Prostate gland (tissue), 2 donors: ENCODE results near the gene NSF.

Experiments used
- POLR2A ChIP-seq: fragments of 450-650 bp; IDR thresholded peaks from one replicate; pipeline ENCODE4 v1.6.1; 2016; ENCODE audit warnings: antibody characterized with exemption, mild to moderate bottlenecking
- POLR2AphosphoS5 ChIP-seq: sonication (generic); formaldehyde crosslinking; IDR thresholded peaks from one replicate; pipeline ENCODE4 v1.6.1; 2017; ENCODE audit warnings: antibody characterized with exemption
- TF ChIP-seq, protein P1 (sequence below), 4 experiments: fragments of 200-600 bp in 2 of 4; fragments of 450-650 bp in 2 of 4; sonication (generic) in 2 of 4; IDR thresholded peaks; 1 replicate in 3 of 4; 2 replicates in 1 of 4; pipeline ENCODE4 v1.5.1; 2016 to 2019; ENCODE audit warnings: antibody characterized with exemption in 4 of 4, mild to moderate bottlenecking in 2 of 4, moderate library complexity in 2 of 4

DNA sequence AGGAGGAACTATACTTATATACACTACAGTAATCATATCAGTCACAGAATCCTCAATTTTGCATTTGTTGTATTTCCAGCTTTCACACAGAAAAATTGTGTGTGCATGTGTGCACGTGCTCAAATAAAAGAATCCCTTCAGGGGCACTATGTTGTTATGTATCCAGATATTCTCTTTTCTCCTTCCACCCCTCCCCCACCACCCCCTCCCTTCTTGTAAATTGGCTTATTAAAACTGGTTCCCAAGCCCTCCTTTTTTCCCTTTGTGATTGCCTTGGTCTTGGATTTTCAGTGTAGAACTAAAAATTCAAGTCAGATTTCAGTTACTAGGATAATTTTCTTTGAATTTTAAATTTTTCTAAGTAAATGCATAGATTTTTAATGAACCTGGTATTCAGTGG, 141.7 kb downstream of the NSF start:
- TF ChIP-seq POLR2A (no peak), POLR2AphosphoS5 (no peak)
- TF ChIP-seq, protein P1, sequence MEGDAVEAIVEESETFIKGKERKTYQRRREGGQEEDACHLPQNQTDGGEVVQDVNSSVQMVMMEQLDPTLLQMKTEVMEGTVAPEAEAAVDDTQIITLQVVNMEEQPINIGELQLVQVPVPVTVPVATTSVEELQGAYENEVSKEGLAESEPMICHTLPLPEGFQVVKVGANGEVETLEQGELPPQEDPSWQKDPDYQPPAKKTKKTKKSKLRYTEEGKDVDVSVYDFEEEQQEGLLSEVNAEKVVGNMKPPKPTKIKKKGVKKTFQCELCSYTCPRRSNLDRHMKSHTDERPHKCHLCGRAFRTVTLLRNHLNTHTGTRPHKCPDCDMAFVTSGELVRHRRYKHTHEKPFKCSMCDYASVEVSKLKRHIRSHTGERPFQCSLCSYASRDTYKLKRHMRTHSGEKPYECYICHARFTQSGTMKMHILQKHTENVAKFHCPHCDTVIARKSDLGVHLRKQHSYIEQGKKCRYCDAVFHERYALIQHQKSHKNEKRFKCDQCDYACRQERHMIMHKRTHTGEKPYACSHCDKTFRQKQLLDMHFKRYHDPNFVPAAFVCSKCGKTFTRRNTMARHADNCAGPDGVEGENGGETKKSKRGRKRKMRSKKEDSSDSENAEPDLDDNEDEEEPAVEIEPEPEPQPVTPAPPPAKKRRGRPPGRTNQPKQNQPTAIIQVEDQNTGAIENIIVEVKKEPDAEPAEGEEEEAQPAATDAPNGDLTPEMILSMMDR (IDR thresholded peaks at IDR 0.05) = no peak
